ENCODE measurements around the gene PTPRH. TPM values are rescaled to one million over a fixed set of nuclear protein-coding genes. Genes with fewer than 3 reads are reported as not detected.
A peak's percentile ranks its signal among the peaks of the same experiment; 100 is the strongest.

The PTPRH gene
- total and polyA plus RNA-seq, 9 of the 15 experiments (the other 6 are each of a cell fraction or from before 2014, with no cell fraction given): 0.87 to 34.3 (median 22.7) TPM

DNA sequence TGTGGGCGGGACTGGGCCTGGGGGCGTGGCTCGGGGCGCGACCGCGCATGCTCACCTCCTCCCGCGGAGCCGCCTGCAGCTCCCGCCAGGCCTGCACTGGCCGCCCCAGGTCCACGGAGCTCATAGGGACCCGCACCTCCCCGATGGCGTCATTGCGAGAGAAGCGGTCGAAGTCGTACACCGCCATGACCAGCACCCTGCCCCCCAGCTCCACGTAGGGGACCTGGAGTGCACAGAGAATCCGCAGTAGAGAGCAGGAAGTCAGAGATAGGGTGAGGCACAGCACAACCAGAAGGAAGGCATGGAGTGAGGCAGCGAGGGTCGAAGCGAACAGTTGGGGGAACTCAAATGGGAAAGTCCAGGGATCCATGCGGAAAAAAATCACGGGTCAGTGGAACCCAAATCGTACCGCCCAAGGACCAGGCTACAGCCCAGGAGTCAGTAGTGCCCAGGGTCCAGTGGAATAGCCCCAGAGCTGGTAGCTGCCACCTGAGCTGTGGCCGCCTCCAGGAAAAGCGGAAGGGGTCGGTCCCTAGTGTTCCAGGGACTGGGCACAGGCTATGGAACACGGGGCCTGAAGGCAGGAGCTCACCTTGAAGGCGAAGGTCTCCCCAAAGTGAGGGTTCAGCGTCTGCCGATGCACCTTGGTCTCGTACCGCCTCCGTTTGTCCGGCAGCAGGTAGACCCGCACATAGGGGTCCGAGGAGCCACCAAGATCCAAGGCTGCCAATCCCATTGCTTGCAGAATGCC lies 34.0 kb downstream of the PTPRH start (continued):
- peak; percentile 60; the same call in 1 of the 2 replicates for TF ChIP-seq CREM (IDR thresholded peaks at IDR 0.05; ENCODE audit: low read depth)
- peak in 1 of 2 experiments; percentile 7; a peak in 1 of 4 replicates for TF ChIP-seq RCOR1 (IDR thresholded peaks at IDR 0.05; ENCODE audit: borderline replicate concordance in 1 of 2, low read depth in 2 of 2, low read length in 2 of 2)
- TF ChIP-seq SIN3B (IDR thresholded peaks at IDR 0.05; ENCODE audit: low read depth): no peak
- no peak for TF ChIP-seq TCFL5 (CRISPR knock-in tag; conservative IDR thresholded peaks at IDR 0.05)
- peak; percentile 60 for TF ChIP-seq DPF2 (IDR thresholded peaks at IDR 0.05)
- TF ChIP-seq CBX8 (IDR thresholded peaks at IDR 0.05; ENCODE audit: borderline replicate concordance, extremely low read depth, low read depth, low read length, poor library complexity, severe bottlenecking): no peak
- no peak for TF ChIP-seq ZNF384 (IDR thresholded peaks at IDR 0.05; ENCODE audit: low read depth, low read length)
- no peak for TF ChIP-seq RBM14 (IDR thresholded peaks at IDR 0.05; ENCODE audit: borderline replicate concordance, insufficient read depth, low read depth, low read length)
- TF ChIP-seq ARID2 (IDR thresholded peaks at IDR 0.05): no peak
- no peak for TF ChIP-seq TCF7 (IDR thresholded peaks at IDR 0.05; ENCODE audit: borderline replicate concordance)
- TF ChIP-seq ZNF766 (CRISPR knock-in tag; conservative IDR thresholded peaks at IDR 0.05): no peak
- TF ChIP-seq ZNF274 (IDR thresholded peaks at IDR 0.05; ENCODE audit: borderline replicate concordance, low read depth, low read length): no peak
- TF ChIP-seq, protein P1, sequence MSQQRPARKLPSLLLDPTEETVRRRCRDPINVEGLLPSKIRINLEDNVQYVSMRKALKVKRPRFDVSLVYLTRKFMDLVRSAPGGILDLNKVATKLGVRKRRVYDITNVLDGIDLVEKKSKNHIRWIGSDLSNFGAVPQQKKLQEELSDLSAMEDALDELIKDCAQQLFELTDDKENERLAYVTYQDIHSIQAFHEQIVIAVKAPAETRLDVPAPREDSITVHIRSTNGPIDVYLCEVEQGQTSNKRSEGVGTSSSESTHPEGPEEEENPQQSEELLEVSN (IDR thresholded peaks at IDR 0.05; ENCODE audit: borderline replicate concordance in 1 of 2, extremely low read depth in 1 of 2, insufficient read depth in 1 of 2, insufficient read length in 1 of 2, low read depth in 1 of 2, low read length in 1 of 2, poor library complexity in 1 of 2, severe bottlenecking in 1 of 2): peak; percentile 91 to 96
- TF ChIP-seq, protein P2, sequence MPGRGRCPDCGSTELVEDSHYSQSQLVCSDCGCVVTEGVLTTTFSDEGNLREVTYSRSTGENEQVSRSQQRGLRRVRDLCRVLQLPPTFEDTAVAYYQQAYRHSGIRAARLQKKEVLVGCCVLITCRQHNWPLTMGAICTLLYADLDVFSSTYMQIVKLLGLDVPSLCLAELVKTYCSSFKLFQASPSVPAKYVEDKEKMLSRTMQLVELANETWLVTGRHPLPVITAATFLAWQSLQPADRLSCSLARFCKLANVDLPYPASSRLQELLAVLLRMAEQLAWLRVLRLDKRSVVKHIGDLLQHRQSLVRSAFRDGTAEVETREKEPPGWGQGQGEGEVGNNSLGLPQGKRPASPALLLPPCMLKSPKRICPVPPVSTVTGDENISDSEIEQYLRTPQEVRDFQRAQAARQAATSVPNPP (IDR thresholded peaks at IDR 0.05; ENCODE audit: borderline replicate concordance, insufficient read depth, insufficient read length): no peak
- TF ChIP-seq, protein P3, sequence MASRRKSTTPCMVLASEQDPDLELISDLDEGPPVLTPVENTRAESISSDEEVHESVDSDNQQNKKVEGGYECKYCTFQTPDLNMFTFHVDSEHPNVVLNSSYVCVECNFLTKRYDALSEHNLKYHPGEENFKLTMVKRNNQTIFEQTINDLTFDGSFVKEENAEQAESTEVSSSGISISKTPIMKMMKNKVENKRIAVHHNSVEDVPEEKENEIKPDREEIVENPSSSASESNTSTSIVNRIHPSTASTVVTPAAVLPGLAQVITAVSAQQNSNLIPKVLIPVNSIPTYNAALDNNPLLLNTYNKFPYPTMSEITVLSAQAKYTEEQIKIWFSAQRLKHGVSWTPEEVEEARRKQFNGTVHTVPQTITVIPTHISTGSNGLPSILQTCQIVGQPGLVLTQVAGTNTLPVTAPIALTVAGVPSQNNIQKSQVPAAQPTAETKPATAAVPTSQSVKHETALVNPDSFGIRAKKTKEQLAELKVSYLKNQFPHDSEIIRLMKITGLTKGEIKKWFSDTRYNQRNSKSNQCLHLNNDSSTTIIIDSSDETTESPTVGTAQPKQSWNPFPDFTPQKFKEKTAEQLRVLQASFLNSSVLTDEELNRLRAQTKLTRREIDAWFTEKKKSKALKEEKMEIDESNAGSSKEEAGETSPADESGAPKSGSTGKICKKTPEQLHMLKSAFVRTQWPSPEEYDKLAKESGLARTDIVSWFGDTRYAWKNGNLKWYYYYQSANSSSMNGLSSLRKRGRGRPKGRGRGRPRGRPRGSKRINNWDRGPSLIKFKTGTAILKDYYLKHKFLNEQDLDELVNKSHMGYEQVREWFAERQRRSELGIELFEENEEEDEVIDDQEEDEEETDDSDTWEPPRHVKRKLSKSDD (conservative IDR thresholded peaks at IDR 0.05; ENCODE audit: low read length): no peak
- TF ChIP-seq, protein P4, sequence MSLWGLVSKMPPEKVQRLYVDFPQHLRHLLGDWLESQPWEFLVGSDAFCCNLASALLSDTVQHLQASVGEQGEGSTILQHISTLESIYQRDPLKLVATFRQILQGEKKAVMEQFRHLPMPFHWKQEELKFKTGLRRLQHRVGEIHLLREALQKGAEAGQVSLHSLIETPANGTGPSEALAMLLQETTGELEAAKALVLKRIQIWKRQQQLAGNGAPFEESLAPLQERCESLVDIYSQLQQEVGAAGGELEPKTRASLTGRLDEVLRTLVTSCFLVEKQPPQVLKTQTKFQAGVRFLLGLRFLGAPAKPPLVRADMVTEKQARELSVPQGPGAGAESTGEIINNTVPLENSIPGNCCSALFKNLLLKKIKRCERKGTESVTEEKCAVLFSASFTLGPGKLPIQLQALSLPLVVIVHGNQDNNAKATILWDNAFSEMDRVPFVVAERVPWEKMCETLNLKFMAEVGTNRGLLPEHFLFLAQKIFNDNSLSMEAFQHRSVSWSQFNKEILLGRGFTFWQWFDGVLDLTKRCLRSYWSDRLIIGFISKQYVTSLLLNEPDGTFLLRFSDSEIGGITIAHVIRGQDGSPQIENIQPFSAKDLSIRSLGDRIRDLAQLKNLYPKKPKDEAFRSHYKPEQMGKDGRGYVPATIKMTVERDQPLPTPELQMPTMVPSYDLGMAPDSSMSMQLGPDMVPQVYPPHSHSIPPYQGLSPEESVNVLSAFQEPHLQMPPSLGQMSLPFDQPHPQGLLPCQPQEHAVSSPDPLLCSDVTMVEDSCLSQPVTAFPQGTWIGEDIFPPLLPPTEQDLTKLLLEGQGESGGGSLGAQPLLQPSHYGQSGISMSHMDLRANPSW (CRISPR knock-in tag; IDR thresholded peaks at IDR 0.05): no peak
- TF ChIP-seq CAMTA2 (CRISPR knock-in tag; conservative IDR thresholded peaks at IDR 0.05): no peak
- TF ChIP-seq, protein P5, sequence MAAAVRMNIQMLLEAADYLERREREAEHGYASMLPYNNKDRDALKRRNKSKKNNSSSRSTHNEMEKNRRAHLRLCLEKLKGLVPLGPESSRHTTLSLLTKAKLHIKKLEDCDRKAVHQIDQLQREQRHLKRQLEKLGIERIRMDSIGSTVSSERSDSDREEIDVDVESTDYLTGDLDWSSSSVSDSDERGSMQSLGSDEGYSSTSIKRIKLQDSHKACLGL (CRISPR knock-in tag; IDR thresholded peaks at IDR 0.05; ENCODE audit: borderline replicate concordance, poor library complexity, severe bottlenecking): no peak

Data from K562 (cell line).